GM12875 (cell line): ENCODE results near the gene DVL2.
A peak's percentile ranks its signal among the peaks of the same experiment; 100 is the strongest.

ENCODE experiments used
- H3K4me3 ChIP-seq: one replicate; pipeline ENCODE4 v1.5.1; 2011; ENCODE audit warnings: low read depth, low read length, control low read depth
- TF ChIP-seq, protein P1 (sequence below): IDR thresholded peaks from 2 replicates; pipeline ENCODE4 v1.5.1; 2011; ENCODE audit warnings: low read depth, mild to moderate bottlenecking, control low read depth, inconsistent platforms, low read length, moderate library complexity, borderline replicate concordance; ENCODE audit not compliant: insufficient read depth

Gene DVL2

DNA sequence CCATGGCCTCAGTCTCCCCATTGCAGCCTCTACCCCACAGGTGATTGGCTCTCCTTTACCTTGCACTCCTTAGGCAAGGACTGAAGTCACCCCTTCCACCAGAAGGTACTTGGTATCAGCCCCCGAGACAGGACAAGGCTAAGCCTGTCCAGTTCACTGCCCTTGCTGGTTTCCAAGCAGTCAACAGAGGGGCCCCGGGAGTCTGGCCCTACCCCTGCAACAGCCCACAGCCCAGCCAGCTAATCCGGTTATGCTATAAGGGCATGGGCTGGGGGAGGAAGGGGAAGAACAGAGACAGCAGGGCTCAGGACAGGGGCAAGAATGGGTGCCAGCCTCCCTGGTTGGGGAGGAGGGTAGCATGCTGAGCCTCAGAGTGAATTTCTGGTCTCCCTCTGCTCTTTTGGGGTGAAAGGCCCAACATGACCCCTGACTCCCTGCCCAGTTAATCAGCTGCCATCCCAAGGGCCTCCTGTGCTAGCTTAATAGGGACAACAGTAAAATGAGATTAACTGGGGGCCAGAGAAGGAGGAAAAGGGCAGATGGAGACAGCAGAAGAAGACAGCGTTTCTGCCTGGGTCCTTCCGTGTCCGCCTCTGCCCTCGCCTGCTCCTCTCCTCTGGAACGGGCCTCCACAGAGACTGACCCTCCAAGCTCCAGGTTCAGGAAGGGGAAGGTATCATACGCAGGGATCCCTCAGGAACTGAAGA lies 25.4 kb downstream of the DVL2 start:
- TF ChIP-seq, protein P1, sequence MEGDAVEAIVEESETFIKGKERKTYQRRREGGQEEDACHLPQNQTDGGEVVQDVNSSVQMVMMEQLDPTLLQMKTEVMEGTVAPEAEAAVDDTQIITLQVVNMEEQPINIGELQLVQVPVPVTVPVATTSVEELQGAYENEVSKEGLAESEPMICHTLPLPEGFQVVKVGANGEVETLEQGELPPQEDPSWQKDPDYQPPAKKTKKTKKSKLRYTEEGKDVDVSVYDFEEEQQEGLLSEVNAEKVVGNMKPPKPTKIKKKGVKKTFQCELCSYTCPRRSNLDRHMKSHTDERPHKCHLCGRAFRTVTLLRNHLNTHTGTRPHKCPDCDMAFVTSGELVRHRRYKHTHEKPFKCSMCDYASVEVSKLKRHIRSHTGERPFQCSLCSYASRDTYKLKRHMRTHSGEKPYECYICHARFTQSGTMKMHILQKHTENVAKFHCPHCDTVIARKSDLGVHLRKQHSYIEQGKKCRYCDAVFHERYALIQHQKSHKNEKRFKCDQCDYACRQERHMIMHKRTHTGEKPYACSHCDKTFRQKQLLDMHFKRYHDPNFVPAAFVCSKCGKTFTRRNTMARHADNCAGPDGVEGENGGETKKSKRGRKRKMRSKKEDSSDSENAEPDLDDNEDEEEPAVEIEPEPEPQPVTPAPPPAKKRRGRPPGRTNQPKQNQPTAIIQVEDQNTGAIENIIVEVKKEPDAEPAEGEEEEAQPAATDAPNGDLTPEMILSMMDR, result no peak

DNA sequence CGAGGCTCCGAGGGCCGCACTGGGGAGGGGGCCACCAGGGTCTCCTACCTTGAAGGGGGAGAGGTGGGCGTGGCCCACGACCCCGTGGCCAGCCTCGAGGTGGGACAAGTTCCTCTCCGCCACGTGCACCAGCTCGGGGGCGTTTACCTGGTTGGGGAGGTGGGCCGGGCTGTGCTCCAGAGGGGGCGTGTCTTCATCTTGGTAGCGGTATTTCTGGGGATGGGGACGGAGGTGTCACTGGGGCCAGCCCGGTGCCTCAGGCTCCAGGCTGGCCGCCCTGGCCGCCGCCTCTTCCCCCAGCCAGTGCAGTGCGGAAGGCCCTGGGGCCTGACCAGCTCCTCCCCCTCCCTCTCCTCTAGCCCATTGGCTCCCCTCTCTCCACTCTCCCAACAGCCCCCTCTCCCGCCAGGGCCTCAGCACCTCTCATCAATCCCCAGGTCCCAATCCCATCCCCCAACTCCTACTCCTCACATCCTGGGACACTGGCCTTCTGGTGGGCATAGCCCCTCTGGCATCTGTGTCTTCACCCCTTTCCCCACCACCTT lies 26.2 kb downstream of the DVL2 start:
- no peak overlapping the region for H3K4me3 ChIP-seq
- TF ChIP-seq, protein P1, result no peak

More for the DNA sequence above, 25.4 kb downstream of the DVL2 start:
- no peak overlapping the region for H3K4me3 ChIP-seq

DNA sequence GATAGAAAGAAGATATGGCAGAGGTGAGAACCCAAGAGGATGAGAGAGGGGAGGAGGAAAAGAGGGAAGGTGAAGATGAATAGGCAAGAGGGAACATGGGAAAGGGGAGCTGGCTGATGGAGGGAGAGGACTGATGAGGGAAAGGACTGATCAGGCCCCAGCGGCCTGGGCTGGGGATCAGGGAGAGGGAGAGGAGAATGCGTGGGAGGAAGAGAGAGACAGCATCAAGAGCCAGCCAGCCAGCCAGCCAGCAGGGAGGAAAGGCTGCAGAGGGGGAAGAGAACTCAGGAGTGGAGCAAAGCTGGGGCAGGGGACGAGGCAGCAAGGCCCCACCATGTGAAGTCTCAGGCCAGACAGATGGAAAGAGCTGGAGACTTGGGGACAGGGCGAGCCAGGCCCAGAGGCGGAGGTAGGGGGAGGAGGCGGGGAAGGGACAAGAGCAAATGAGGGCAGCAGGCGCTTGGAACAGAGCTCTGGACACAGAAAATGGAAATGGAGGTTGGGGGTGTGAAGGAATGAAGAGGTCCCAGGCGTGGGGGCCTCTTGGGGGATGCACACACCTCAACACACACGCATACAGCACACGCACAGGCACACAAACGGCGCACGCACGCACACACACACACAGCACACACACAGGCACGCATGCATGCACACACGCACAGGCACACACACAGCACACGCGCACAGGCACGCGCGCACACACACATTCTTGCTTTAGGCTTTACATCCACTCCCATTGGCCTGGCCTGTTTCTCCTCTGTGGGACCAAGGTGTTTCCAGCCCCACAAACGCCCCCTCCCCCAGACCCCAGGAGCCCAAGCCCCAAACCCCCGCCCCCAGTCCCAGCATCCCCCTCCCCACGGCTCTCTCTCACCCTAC lies 27.0 kb downstream of the DVL2 start:
- H3K4me3 ChIP-seq, result no peak overlapping the region
- TF ChIP-seq, protein P1, result no peak

DNA sequence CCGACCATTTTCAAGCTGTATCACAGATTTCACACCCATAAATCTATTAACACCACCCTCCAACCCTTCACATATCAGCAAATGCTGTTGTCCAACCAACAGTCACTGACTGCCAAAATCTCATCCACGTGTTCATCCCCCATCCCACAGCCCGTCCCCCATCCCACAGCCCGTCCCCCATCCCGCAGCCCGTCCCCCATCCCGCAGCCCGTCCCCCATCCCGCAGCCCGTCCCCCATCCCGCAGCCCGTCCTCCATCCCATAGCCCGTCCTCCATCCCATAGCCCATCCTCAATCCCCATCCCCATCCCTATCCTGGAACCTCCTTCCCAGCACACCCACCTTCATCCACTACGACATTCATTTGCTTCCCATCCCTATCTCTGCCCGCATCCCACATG lies 28.8 kb downstream of the DVL2 start:
- TF ChIP-seq, protein P1, result no peak
- peak overlapping the region; percentile 64 for H3K4me3 ChIP-seq

DNA sequence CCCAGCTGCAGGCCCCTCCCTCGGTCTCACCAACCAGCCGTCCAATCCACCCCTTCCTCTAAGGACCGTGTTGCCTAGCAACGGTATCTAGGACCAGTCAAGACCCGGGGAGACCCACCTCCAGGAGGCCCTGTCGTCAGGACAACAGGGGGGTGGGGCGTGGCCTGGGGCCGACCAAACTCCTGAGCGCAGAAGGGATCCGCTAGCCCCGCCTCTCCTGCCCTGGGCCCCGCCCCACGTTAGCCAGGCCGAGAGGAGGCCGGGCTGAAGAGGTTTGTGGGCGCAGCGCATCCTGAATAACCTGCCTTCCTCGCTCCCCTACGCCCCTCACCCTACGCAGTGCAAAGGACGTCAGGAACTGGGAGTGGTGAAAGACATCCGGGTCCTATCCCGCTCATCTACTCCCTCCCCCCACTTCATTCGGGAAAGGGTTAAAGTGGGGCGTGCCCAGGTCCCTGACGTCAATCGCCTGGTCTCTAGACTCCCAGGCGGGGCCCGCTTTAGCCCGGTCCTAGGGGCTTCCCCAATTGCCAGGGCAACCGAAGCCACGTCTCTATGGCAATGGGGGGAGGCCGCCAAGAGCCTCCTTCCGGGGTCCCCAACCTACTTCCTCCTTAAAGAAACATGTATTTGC lies 29.4 kb downstream of the DVL2 start:
- H3K4me3 ChIP-seq, result peak overlapping the region; percentile 64
- TF ChIP-seq, protein P1, result no peak

DNA sequence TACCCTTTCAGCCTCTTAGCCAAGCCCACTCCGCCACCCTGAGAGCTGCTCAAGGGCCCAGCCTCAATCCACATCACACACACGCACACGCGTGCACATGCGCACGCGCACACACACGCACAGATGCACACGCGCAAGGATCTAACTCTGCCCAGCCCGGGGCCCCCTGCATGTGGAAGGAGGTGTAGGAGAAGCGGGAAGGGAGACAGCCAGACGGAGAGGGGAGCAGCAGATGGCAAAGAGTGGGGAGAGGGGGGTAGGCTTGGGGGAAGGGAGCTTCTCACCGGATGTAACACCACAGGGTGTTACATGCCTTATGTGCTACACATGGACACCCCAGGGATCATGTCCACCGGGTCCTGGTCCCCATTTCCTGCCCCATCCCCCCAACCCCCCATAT lies 30.0 kb downstream of the DVL2 start:
- H3K4me3 ChIP-seq, result peak overlapping the region; percentile 64
- TF ChIP-seq, protein P1, result no peak
